Testis (tissue), 2 donors: ENCODE results near the gene FBXO21.

ENCODE experiments used
- CTCF ChIP-seq, 3 experiments: fragments of 450-650 bp in 2 of 3; fragments of 200-600 bp in 1 of 3; sonication (generic) in 1 of 3; IDR thresholded peaks; one replicate each; pipeline ENCODE4 v1.5.1; 2016 to 2019; ENCODE audit warnings: antibody characterized with exemption in 3 of 3, mild to moderate bottlenecking in 2 of 3, moderate library complexity in 1 of 3
- POLR2A ChIP-seq: fragments of 450-650 bp; IDR thresholded peaks from one replicate; pipeline ENCODE4 v1.6.1; 2017; ENCODE audit warnings: antibody characterized with exemption, mild to moderate bottlenecking, moderate library complexity

- no peak for TF ChIP-seq POLR2A
- TF ChIP-seq CTCF (IDR thresholded peaks at IDR 0.05), result no peak
These were observed 44.2 kb upstream of the FBXO21 start for GRCh38 chr12:117234441-117234840.
